ENCODE results near the gene PPCDC. TPM values are rescaled to one million over a fixed set of nuclear protein-coding genes. Genes with fewer than 3 reads are reported as not detected.

The PPCDC gene
- total and polyA plus RNA-seq, 4 donors, result 7.4 to 9.3 (median 8.4) TPM

DNA sequence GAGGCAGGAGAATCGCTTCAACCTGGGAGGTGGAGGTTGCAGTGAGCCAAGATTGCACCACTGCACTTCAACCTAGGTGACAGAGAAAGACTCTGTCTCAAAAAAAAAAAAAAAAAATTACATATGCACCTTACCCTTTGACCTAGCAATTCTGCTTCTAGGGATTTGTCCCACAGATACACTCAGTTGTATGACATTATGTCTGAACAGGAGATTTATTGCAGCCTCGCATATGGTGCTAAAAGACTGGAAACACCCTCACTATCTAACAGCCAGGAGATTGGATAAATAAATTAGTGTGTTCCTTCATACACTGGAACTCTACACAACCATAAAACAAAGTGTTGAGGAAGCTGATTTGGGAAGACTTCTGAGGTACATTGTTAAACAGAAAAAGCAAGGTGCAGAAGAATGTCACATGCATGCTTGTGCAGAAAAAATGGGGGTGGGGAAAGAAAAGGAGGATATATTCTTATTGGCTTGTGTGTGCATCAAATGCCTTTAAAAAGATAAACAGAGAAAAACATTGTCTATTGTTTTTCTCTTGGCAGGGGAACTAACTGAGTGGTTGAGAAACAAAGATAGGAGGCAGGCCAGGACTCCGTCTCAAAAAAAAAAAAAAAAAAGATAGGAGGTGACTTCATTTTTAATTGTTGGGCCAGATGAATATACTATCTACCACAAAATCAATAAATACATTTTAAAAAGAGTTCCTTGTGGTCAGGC, 30.9 kb downstream of the PPCDC start:
- H3K27me3 ChIP-seq (ENCODE audit: control insufficient read depth in 4 of 4, insufficient read depth in 4 of 4, low read length in 3 of 4), result no peaks in the 10 kb centered on the region
- H3K4me1 ChIP-seq (ENCODE audit: control insufficient read depth in 4 of 4, insufficient read depth in 4 of 4, low read length in 3 of 4), result peaks cover 0 to 3% (median 0%) of the 10 kb centered on the region in 4 donors
- TF ChIP-seq NR2F2 (IDR thresholded peaks at IDR 0.05) (peak; percentile 11), SP1 (IDR thresholded peaks at IDR 0.05) (no peak)
- WGBS, result 75% methylated on average over 3 of the region's 3 CpGs
- H3K27ac ChIP-seq (ENCODE audit: low read depth in 1 of 2, low read length in 2 of 2), result no peak overlapping the region
- H3K9me3 ChIP-seq (ENCODE audit: control insufficient read depth in 4 of 4, low read length in 3 of 4), result no peaks in the 10 kb centered on the region
- no peak overlapping the region for H3K9ac ChIP-seq (ENCODE audit: low read depth in 1 of 2, low read length in 2 of 2)
- H3K36me3 ChIP-seq (ENCODE audit: control insufficient read depth in 4 of 4, insufficient read depth in 3 of 4, low read depth in 1 of 4, low read length in 3 of 4), result no peaks in the 10 kb centered on the region
- no peak for DNase-seq (ENCODE audit: low spot score)
- H3K4me3 ChIP-seq (ENCODE audit: low read depth in 1 of 3, low read length in 3 of 3), result no peak overlapping the region

DNA sequence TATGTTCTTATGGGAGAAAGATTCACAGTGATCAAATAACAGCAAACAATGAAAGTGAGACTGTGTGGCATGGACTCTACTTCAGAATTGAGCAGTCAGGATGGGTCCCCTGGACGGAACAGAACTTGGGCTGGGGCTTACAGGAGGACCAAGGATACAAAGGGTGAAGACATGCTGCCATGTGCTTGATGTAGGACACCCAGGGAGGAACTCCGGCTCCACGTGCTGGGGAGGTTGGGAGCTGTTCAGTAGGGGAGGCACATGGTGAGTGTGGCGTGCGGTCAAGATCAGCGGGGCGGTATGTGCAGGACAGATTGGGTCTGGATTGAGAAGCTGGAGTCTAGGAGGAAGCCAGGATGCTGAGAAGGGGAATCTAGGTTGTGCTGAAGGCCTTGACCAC, 32.6 kb downstream of the PPCDC start:
- no peak for DNase-seq (ENCODE audit: low spot score)
- Histone ChIP-seq H3K27ac (ENCODE audit: low read depth in 1 of 2, low read length in 2 of 2) (no peak overlapping the region), H3K4me1 (ENCODE audit: control insufficient read depth in 4 of 4, insufficient read depth in 4 of 4, low read length in 3 of 4) (peaks cover 0 to 3% (median 0%) of the 10 kb centered on the region in 4 donors), H3K9me3 (ENCODE audit: control insufficient read depth in 4 of 4, low read length in 3 of 4) (no peaks in the 10 kb centered on the region), H3K4me3 (ENCODE audit: low read depth in 1 of 3, low read length in 3 of 3) (no peak overlapping the region), H3K9ac (ENCODE audit: low read depth in 1 of 2, low read length in 2 of 2) (no peak overlapping the region), H3K27me3 (ENCODE audit: control insufficient read depth in 4 of 4, insufficient read depth in 4 of 4, low read length in 3 of 4) (no peaks in the 10 kb centered on the region), H3K36me3 (ENCODE audit: control insufficient read depth in 4 of 4, insufficient read depth in 3 of 4, low read depth in 1 of 4, low read length in 3 of 4) (no peaks in the 10 kb centered on the region)
- no peak for TF ChIP-seq RAD21 (IDR thresholded peaks at IDR 0.05)
- TF ChIP-seq, protein P1, sequence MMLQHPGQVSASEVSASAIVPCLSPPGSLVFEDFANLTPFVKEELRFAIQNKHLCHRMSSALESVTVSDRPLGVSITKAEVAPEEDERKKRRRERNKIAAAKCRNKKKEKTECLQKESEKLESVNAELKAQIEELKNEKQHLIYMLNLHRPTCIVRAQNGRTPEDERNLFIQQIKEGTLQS (IDR thresholded peaks at IDR 0.05), result no peak
- TF ChIP-seq RXRA (IDR thresholded peaks at IDR 0.05), result no peak
- no peak for TF ChIP-seq YY1 (IDR thresholded peaks at IDR 0.05)
- TF ChIP-seq, protein P2, sequence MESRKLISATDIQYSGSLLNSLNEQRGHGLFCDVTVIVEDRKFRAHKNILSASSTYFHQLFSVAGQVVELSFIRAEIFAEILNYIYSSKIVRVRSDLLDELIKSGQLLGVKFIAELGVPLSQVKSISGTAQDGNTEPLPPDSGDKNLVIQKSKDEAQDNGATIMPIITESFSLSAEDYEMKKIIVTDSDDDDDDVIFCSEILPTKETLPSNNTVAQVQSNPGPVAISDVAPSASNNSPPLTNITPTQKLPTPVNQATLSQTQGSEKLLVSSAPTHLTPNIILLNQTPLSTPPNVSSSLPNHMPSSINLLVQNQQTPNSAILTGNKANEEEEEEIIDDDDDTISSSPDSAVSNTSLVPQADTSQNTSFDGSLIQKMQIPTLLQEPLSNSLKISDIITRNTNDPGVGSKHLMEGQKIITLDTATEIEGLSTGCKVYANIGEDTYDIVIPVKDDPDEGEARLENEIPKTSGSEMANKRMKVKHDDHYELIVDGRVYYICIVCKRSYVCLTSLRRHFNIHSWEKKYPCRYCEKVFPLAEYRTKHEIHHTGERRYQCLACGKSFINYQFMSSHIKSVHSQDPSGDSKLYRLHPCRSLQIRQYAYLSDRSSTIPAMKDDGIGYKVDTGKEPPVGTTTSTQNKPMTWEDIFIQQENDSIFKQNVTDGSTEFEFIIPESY (IDR thresholded peaks at IDR 0.05), result no peak
- TF ChIP-seq EGR1 (IDR thresholded peaks at IDR 0.05; ENCODE audit: low read depth in 2 of 2), result no peak
- TF ChIP-seq GABPA (IDR thresholded peaks at IDR 0.05 in 1 of 2, conservative IDR thresholded peaks at IDR 0.05 in 1 of 2), result no peak
- no peak for TF ChIP-seq NR2F2 (IDR thresholded peaks at IDR 0.05)
- no peak for TF ChIP-seq TAF1 (conservative IDR thresholded peaks at IDR 0.05)
- TF ChIP-seq JUND (IDR thresholded peaks at IDR 0.05), result no peak
- TF ChIP-seq, protein P3, sequence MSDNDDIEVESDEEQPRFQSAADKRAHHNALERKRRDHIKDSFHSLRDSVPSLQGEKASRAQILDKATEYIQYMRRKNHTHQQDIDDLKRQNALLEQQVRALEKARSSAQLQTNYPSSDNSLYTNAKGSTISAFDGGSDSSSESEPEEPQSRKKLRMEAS (IDR thresholded peaks at IDR 0.05), result no peak
- no peak for TF ChIP-seq HNF4A (conservative IDR thresholded peaks at IDR 0.05)
- no peak for TF ChIP-seq FOXA1 (IDR thresholded peaks at IDR 0.05)
- 98% methylated on average over 7 of the region's 7 CpGs for WGBS

DNA sequence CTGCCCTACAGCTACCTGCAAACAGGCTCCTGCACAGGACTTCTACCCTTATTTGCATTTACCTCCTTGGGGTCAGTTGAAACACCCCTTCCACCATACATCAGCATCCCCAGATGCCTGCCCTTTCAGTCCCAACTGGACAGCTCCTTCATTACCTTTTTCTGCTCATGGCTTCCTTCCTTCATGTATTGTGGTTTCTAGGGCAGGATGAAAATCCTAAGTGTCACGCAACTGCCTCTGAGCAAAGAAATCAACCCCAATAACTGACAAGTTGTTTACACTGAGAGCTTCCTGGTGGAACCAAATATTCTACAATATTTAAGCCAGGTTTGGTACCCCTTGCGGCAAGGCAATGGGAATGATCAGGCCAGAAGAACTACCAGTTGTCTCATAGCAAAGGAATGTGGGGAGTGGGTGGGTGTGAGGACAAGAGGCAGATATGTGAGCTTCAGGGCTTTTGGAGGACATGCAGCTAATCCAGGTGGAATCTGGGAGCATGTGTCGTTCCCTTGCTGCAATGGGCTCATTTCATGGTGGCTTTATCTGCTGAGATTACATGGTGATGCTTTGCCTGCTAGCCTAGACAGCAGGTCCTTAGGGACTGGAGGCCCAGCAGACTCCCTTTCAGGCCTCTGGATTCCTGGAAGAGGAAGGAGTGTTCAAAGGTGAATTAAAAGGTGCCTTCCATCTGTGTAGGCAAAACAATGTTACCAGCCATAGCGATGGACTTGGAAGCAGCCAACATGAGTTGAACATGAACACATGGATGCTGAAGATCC, 34.9 kb downstream of the PPCDC start:
- Histone ChIP-seq H3K9me3 (ENCODE audit: control insufficient read depth in 4 of 4, low read length in 3 of 4) (no peaks in the 10 kb centered on the region), H3K9ac (ENCODE audit: low read depth in 1 of 2, low read length in 2 of 2) (no peak overlapping the region), H3K4me1 (ENCODE audit: control insufficient read depth in 4 of 4, insufficient read depth in 4 of 4, low read length in 3 of 4) (no peaks in the 10 kb centered on the region), H3K27ac (ENCODE audit: low read depth in 1 of 2, low read length in 2 of 2) (no peak overlapping the region), H3K4me3 (ENCODE audit: low read depth in 1 of 3, low read length in 3 of 3) (no peak overlapping the region), H3K27me3 (ENCODE audit: control insufficient read depth in 4 of 4, insufficient read depth in 4 of 4, low read length in 3 of 4) (no peaks in the 10 kb centered on the region), H3K36me3 (ENCODE audit: control insufficient read depth in 4 of 4, insufficient read depth in 3 of 4, low read depth in 1 of 4, low read length in 3 of 4) (no peaks in the 10 kb centered on the region)
- DNase-seq (ENCODE audit: low spot score), result peak; percentile 10
- WGBS, result 93% methylated on average over 4 of the region's 4 CpGs
- TF ChIP-seq SP1 (IDR thresholded peaks at IDR 0.05) (no peak), FOXA1 (IDR thresholded peaks at IDR 0.05) (no peak), YY1 (IDR thresholded peaks at IDR 0.05) (no peak), EGR1 (IDR thresholded peaks at IDR 0.05; ENCODE audit: low read depth in 2 of 2) (no peak), TAF1 (conservative IDR thresholded peaks at IDR 0.05) (no peak), NR2F2 (IDR thresholded peaks at IDR 0.05) (no peak)
- TF ChIP-seq, protein P3 (IDR thresholded peaks at IDR 0.05), result no peak
- TF ChIP-seq, protein P2 (IDR thresholded peaks at IDR 0.05), result no peak
- TF ChIP-seq, protein P4, sequence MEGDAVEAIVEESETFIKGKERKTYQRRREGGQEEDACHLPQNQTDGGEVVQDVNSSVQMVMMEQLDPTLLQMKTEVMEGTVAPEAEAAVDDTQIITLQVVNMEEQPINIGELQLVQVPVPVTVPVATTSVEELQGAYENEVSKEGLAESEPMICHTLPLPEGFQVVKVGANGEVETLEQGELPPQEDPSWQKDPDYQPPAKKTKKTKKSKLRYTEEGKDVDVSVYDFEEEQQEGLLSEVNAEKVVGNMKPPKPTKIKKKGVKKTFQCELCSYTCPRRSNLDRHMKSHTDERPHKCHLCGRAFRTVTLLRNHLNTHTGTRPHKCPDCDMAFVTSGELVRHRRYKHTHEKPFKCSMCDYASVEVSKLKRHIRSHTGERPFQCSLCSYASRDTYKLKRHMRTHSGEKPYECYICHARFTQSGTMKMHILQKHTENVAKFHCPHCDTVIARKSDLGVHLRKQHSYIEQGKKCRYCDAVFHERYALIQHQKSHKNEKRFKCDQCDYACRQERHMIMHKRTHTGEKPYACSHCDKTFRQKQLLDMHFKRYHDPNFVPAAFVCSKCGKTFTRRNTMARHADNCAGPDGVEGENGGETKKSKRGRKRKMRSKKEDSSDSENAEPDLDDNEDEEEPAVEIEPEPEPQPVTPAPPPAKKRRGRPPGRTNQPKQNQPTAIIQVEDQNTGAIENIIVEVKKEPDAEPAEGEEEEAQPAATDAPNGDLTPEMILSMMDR (IDR thresholded peaks at IDR 0.05; ENCODE audit: low read depth, low read length, missing input control), result no peak
